Adrenal gland (tissue), 12 donors: ENCODE measurements around the gene MAT2A. TPM values are rescaled to one million over a fixed set of nuclear protein-coding genes. Genes with fewer than 3 reads are reported as not detected.
"Not testable (repeated sequence)": the region's sequence is repeated elsewhere in the genome, so short reads cannot be mapped to it uniquely, and the experiment has no call there.

Experiments used
- DNase-seq, 7 donors: peaks; one replicate each; pipeline ENCODE4 v3.0.0-alpha.2; 2019 to 2020
- H3K27ac ChIP-seq, 5 donors: fragments of 200-600 bp; sonication (generic) in 4 of 5; 1 replicate in 3 of 5; 2 replicates in 2 of 5; pipeline versions ENCODE4 v1.5.1 to v1.8.0; 2016 to 2020; ENCODE audit warnings: mild to moderate bottlenecking in 1 of 5
- H3K27me3 ChIP-seq: fragments of 200-600 bp; 2 replicates; pipeline ENCODE4 v1.8.0; 2021
- H3K36me3 ChIP-seq, 2 donors: fragments of 200-600 bp; replicated peaks in 1 of 2; 1 replicate in 1 of 2; 2 replicates in 1 of 2; pipeline versions ENCODE4 v1.5.1 to v1.8.0; 2018 to 2022
- H3K4me1 ChIP-seq, 2 donors: fragments of 200-600 bp; replicated peaks in 1 of 2; 1 replicate in 1 of 2; 2 replicates in 1 of 2; pipeline versions ENCODE4 v1.5.1 to v1.8.0; 2018 to 2021
- H3K4me3 ChIP-seq, 4 donors: fragments of 200-600 bp; sonication (generic) in 3 of 4; one replicate each; pipeline ENCODE4 v1.5.1; 2016 to 2018
- H3K9me3 ChIP-seq, 3 donors: fragments of 200-600 bp; sonication (generic) in 1 of 3; replicated peaks in 1 of 3; 1 replicate in 2 of 3; 2 replicates in 1 of 3; pipeline versions ENCODE4 v1.5.1 to v1.8.0; 2016 to 2021
- CTCF ChIP-seq, 6 experiments: fragments of 450-650 bp in 4 of 6; fragments of 200-600 bp in 2 of 6; sonication (generic) in 1 of 6; IDR thresholded peaks; 1 replicate in 5 of 6; 2 replicates in 1 of 6; pipeline versions ENCODE4 v1.5.1 to v1.8.0; 2016 to 2021; ENCODE audit warnings: antibody characterized with exemption in 6 of 6, mild to moderate bottlenecking in 2 of 6, moderate library complexity in 1 of 6
- POLR2A ChIP-seq, 2 donors: fragments of 450-650 bp; IDR thresholded peaks; one replicate each; pipeline ENCODE4 v1.6.1; 2017; ENCODE audit warnings: antibody characterized with exemption in 2 of 2, mild to moderate bottlenecking in 2 of 2, moderate library complexity in 1 of 2
- WGBS, 4 donors: extraction: QIAGEN DNeasy Blood & Tissue Kit in 2 of 4; methylation state at CpG; one replicate each; pipeline versions ENCODE4 v1.1.5 to v1.1.7; 2013 to 2017; 5-methylcytosine and 5-hydroxymethylcytosine counted together
- intact Hi-C, 2 donors: fragments of 100-400 bp; cut with DNase I; formaldehyde crosslinking; loops; one replicate each; pipeline versions ENCODE4 v1.14.1 to v1.15.0; 2022 to 2023
- polyA plus RNA-seq, 3 donors: library from polyadenylated mRNA; stranded (reverse); fragments of 200-250 nt in 2 of 3; fragments of 350-450 nt in 1 of 3; fragmentation: Illumina TruSeq in 1 of 3; extraction: RNeasy Lipid Tissue Mini Kit (QIAGEN cat#74804) in 1 of 3; gene quantifications; one replicate each; pipeline ENCODE4 v1.2.3, GENCODE V29; 2013 to 2014
- total RNA-seq, 9 donors: library from RNA; depleted of rRNA in 4 of 9; stranded (reverse); fragments of >200 nt in 4 of 9; fragments of 120-200 nt in 1 of 9; fragmentation: NEBNext Ultra II Directional in 1 of 9; extraction: Animal tissue kit (Norgen Biotek cat#: 25700) in 1 of 9; gene quantifications; one replicate each; pipeline versions ENCODE4 v1.1.0 to v1.2.4, GENCODE V29; 2013 to 2023
- donor health status: healthy with polysubstance abuse.
- donor health status: Bipolar disorder and iron deficiency.
- donor health status: DM: yes; HTN: yes; CAD: no.
- donor health status: DM: no; HTN: no; CAD: no.
- donor health status: DM: no; HTN: no; CAD: no.
- donor health status: DM: yes; HTN: yes; CAD: no.

The MAT2A gene
- total and polyA plus RNA-seq, 12 donors: 41.1 to 429 (median 148) TPM

GRCh38 chr2:85558160-85558559, 19.2 kb downstream of the MAT2A start:
- no peak for DNase-seq
- no peak overlapping the region for H3K4me3 ChIP-seq
- intact Hi-C loops: no loop called here
- no peaks in the 10 kb centered on the region for H3K9me3 ChIP-seq
- peaks cover 0 to 35% of the 10 kb centered on the region in 2 donors for H3K36me3 ChIP-seq
- peaks cover 8 to 27% of the 10 kb centered on the region in 2 donors for H3K4me1 ChIP-seq
- H3K27ac ChIP-seq: no peak overlapping the region
- no peaks in the 10 kb centered on the region for H3K27me3 ChIP-seq
- WGBS, 4 donors: 100% methylated on average over 1 of the region's 1 CpG
- TF ChIP-seq CTCF (IDR thresholded peaks at IDR 0.05) (no peak), POLR2A (IDR thresholded peaks at IDR 0.05) (no peak)

- peak overlapping the region in 2 of 4 donors; percentile 94 for H3K4me3 ChIP-seq
- H3K36me3 ChIP-seq: peaks cover 0 to 16% of the 10 kb centered on the region in 2 donors
- H3K27ac ChIP-seq, H3K9me3 ChIP-seq, DNase-seq, intact Hi-C loops, H3K27me3 ChIP-seq: not testable (repeated sequence)
- 80 to 83% (median 82%) methylated on average over 12 of the region's 12 CpGs for WGBS, 4 donors
- H3K4me1 ChIP-seq: peaks cover 8 to 27% of the 10 kb centered on the region in 2 donors
Observed at GRCh38 chr2:85560403-85560726, 21.4 kb downstream of the MAT2A start.

GRCh38 chr2:85560812-85561279, 21.9 kb downstream of the MAT2A start:
- Histone ChIP-seq H3K27ac (peak overlapping the region in 4 of 5 donors; percentile 81 to 95 (median 87)), H3K4me1 (peaks cover 8 to 27% of the 10 kb centered on the region in 2 donors), H3K9me3 (no peaks in the 10 kb centered on the region), H3K27me3 (no peaks in the 10 kb centered on the region), H3K4me3 (peak overlapping the region; percentile 43 to 94 (median 74)), H3K36me3 (peaks cover 0 to 16% of the 10 kb centered on the region in 2 donors)
- WGBS, 4 donors: 1 to 11% (median 3%) methylated on average over 5 to 14 of the region's 14 CpGs
- DNase-seq: no peak
- TF ChIP-seq CTCF (IDR thresholded peaks at IDR 0.05) (no peak), POLR2A (IDR thresholded peaks at IDR 0.05) (no peak)
- intact Hi-C loops: no loop called here

- Histone ChIP-seq H3K27me3 (no peaks in the 10 kb centered on the region), H3K27ac (peak within 1 kb of the TSS; percentile 59 to 95 (median 86)), H3K4me1 (peaks cover 8 to 27% of the 10 kb centered on the region in 2 donors), H3K4me3 (peak within 1 kb of the TSS; percentile 43 to 94 (median 74)), H3K36me3 (peaks cover 0 to 14% of the 10 kb centered on the region in 2 donors), H3K9me3 (no peaks in the 10 kb centered on the region)
- TF ChIP-seq POLR2A (IDR thresholded peaks at IDR 0.05) (peak; percentile 54 to 82), CTCF (IDR thresholded peaks at IDR 0.05) (peak in 4 of 6 experiments; percentile 24 to 59 (median 31))
- WGBS, 4 donors: 3 to 8% (median 5%) methylated on average over 24 to 64 of the region's 64 CpGs
- intact Hi-C loops: no loop called here
- DNase-seq: peak; percentile 94 to 97 (median 96)
Observed at GRCh38 chr2:85561280-85562212, 22.6 kb downstream of the MAT2A start, which contains the start of gene GGCX. GGCX (minus strand) TSS chr2:85561493; CDS start chr2:85561428, 65 bp downstream.
